GM23338 (cell line): ENCODE data around the gene NEURL3. TPM values are rescaled to one million over a fixed set of nuclear protein-coding genes. Genes with fewer than 3 reads are reported as not detected.

Experiments used
- ATAC-seq: fragments of 200-7000 bp; cut with Tn5 transposase; 3 replicates; pipeline ENCODE4 v1.9.1; 2020
- DNase-seq: peaks from one replicate; pipeline ENCODE4 v3.0.0-alpha.2; 2015; ENCODE audit warnings: low spot score
- H2AFZ ChIP-seq: fragments of 200-600 bp; sonication (generic); 2 replicates; pipeline ENCODE4 v1.8.0; 2016; ENCODE audit warnings: antibody characterized with exemption, mild to moderate bottlenecking, moderate library complexity
- H3F3A ChIP-seq: fragments of 200-600 bp; sonication (generic); replicated peaks from 2 replicates; pipeline ENCODE4 v1.8.0; 2017; ENCODE audit warnings: antibody characterized with exemption, mixed run types, low read depth
- H3K27ac ChIP-seq: fragments of 200-600 bp; sonication (generic); 2 replicates; pipeline ENCODE4 v1.6.1; 2016; ENCODE audit warnings: low read depth
- H3K27me3 ChIP-seq: fragments of 200-600 bp; sonication (generic); 2 replicates; pipeline ENCODE4 v1.8.0; 2016; ENCODE audit warnings: mild to moderate bottlenecking, mixed run types, moderate library complexity; ENCODE audit not compliant: insufficient read depth
- H3K36me3 ChIP-seq: fragments of 200-600 bp; sonication (generic); 2 replicates; pipeline ENCODE4 v1.8.0; 2016; ENCODE audit warnings: mild to moderate bottlenecking; ENCODE audit not compliant: insufficient read depth
- H3K4me1 ChIP-seq: fragments of 200-600 bp; sonication (generic); 2 replicates; pipeline ENCODE4 v1.8.0; 2016; ENCODE audit warnings: mild to moderate bottlenecking, moderate library complexity; ENCODE audit not compliant: insufficient read depth
- H3K4me2 ChIP-seq: fragments of 200-600 bp; sonication (generic); 2 replicates; pipeline ENCODE4 v1.7.1; 2017; ENCODE audit warnings: mixed run types
- H3K4me3 ChIP-seq: fragments of 200-600 bp; sonication (generic); 2 replicates; pipeline ENCODE4 v1.6.1; 2016; ENCODE audit warnings: mixed run types
- H3K79me2 ChIP-seq: fragments of 200-600 bp; sonication (generic); replicated peaks from 2 replicates; pipeline ENCODE4 v1.8.0; 2017; ENCODE audit warnings: mild to moderate bottlenecking; ENCODE audit not compliant: insufficient read depth
- H3K9me2 ChIP-seq: fragments of 200-600 bp; sonication (generic); 2 replicates; pipeline ENCODE4 v1.8.0; 2017; ENCODE audit not compliant: insufficient read depth
- H4K20me1 ChIP-seq: fragments of 200-600 bp; sonication (generic); replicated peaks from 2 replicates; pipeline ENCODE4 v1.8.0; 2017; ENCODE audit warnings: mild to moderate bottlenecking; ENCODE audit not compliant: insufficient read depth
- H3K27ac Mint-ChIP-seq: 2 replicates; pipeline ENCODE4 v1.8.0; 2020; ENCODE audit warnings: inconsistent platforms, mild to moderate bottlenecking, moderate library complexity, mixed read lengths
- H3K27me3 Mint-ChIP-seq: 3 replicates; pipeline ENCODE4 v1.8.0; 2022; ENCODE audit warnings: low read depth, mild to moderate bottlenecking, moderate library complexity, mixed read lengths, inconsistent platforms; ENCODE audit not compliant: insufficient read depth, poor library complexity
- H3K36me3 Mint-ChIP-seq: 3 replicates; pipeline ENCODE4 v1.8.0; 2021; ENCODE audit warnings: low read depth, mild to moderate bottlenecking, inconsistent platforms, moderate library complexity, mixed read lengths
- H3K4me1 Mint-ChIP-seq: 3 replicates; pipeline ENCODE4 v1.8.0; 2020; ENCODE audit warnings: mild to moderate bottlenecking, inconsistent platforms, mixed read lengths
- H3K4me3 Mint-ChIP-seq: 3 replicates; pipeline ENCODE4 v1.8.0; 2021; ENCODE audit warnings: moderate library complexity, mild to moderate bottlenecking, inconsistent platforms, mixed read lengths
- H3K9me3 Mint-ChIP-seq: 3 replicates; pipeline ENCODE4 v1.8.0; 2020; ENCODE audit warnings: moderate library complexity, mild to moderate bottlenecking, inconsistent platforms, mixed read lengths
- EZH2phosphoT487 ChIP-seq: fragments of 200-600 bp; sonication (generic); IDR thresholded peaks from one replicate; pipeline ENCODE4 v1.8.1; 2018; ENCODE audit warnings: antibody characterized with exemption; ENCODE audit not compliant: unreplicated experiment
- NANOG ChIP-seq: IDR thresholded peaks from 2 replicates; pipeline ENCODE4 v1.6.1; 2016; ENCODE audit warnings: antibody characterized with exemption, borderline replicate concordance
- POLR2AphosphoS5 ChIP-seq: IDR thresholded peaks from 2 replicates; pipeline ENCODE4 v1.6.1; 2016; ENCODE audit warnings: antibody characterized with exemption, low read depth
- STAT1 ChIP-seq: IDR thresholded peaks from one replicate; pipeline ENCODE4 v1.6.1; 2016; ENCODE audit warnings: antibody characterized with exemption; ENCODE audit not compliant: unreplicated experiment
- polyA plus RNA-seq: library from polyadenylated mRNA; unstranded; fragments of >200 nt; fragmentation: Nextera tagmentation; extraction: Ambion mirVana; gene quantifications from 2 replicates; pipeline ENCODE4 v1.2.1, GENCODE V29; 2016
- total RNA-seq: library from RNA; depleted of rRNA; stranded (reverse); fragments of >200 nt; shearing (Covaris generic); gene quantifications from 2 replicates; pipeline ENCODE4 v1.2.3, GENCODE V29; 2014
- TF ChIP-seq, protein P1 (sequence below): fragments of 250-450 bp; sonication (Bioruptor Pico); IDR thresholded peaks from 2 replicates; pipeline ENCODE4 v1.5.0; 2020; ENCODE audit warnings: mild to moderate bottlenecking, moderate library complexity

The NEURL3 gene
- total and polyA plus RNA-seq, 2 experiments from 2014 or later, result 0.21 TPM; not detected in 1

DNA sequence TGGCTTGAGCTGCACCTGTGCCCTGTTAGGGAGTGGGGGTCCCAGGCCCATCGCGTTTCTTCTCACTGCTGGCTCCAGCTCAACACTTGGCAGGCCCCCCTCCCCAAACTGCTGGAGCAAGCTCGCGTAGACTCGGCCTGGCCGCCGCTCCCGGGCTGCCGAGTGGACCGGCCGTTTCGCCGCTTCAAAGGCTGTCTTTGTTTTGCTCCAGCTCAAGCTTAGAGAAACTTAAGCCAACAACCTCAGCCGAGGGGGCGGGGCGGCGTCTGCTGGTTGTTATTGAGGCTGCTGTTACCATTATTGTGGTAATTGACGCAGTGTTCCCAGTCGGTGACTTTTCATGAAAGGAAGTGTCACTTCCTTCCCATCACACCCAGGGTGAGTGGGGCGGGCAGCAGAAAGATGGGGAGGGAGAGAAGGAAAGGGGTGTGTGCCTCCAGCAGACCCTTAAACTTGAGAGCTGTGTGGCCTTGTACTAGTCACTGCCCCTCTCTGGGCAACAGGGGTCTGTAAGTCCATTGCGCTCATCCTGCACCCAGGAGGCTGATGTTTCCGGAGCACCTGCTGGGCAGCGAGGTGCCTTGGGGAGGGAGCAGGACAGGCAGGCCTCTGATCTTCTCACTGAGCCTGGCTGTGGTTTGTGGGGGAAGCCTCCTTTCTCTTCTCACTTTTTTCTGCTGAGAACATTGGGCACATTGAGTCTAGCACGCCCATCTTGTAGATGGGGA is 33.5 kb upstream of the NEURL3 start:
- H3K27me3 ChIP-seq, result peaks cover 39% of the 10 kb centered on the region
- Mint-ChIP-seq H3K4me1 (peaks cover 26% of the 10 kb centered on the region), H3K27me3 (peaks cover 31% of the 10 kb centered on the region), H3K36me3 (peaks cover 5% of the 10 kb centered on the region; the same call in 2 of the 3 replicates), H3K27ac (peak overlapping the region; percentile 71), H3K9me3 (no peaks in the 10 kb centered on the region), H3K4me3 (peak overlapping the region; percentile 82)
- H3K27ac ChIP-seq, result no peak overlapping the region
- H3K9me2 ChIP-seq, result no peaks in the 10 kb centered on the region
- TF ChIP-seq, protein P1, sequence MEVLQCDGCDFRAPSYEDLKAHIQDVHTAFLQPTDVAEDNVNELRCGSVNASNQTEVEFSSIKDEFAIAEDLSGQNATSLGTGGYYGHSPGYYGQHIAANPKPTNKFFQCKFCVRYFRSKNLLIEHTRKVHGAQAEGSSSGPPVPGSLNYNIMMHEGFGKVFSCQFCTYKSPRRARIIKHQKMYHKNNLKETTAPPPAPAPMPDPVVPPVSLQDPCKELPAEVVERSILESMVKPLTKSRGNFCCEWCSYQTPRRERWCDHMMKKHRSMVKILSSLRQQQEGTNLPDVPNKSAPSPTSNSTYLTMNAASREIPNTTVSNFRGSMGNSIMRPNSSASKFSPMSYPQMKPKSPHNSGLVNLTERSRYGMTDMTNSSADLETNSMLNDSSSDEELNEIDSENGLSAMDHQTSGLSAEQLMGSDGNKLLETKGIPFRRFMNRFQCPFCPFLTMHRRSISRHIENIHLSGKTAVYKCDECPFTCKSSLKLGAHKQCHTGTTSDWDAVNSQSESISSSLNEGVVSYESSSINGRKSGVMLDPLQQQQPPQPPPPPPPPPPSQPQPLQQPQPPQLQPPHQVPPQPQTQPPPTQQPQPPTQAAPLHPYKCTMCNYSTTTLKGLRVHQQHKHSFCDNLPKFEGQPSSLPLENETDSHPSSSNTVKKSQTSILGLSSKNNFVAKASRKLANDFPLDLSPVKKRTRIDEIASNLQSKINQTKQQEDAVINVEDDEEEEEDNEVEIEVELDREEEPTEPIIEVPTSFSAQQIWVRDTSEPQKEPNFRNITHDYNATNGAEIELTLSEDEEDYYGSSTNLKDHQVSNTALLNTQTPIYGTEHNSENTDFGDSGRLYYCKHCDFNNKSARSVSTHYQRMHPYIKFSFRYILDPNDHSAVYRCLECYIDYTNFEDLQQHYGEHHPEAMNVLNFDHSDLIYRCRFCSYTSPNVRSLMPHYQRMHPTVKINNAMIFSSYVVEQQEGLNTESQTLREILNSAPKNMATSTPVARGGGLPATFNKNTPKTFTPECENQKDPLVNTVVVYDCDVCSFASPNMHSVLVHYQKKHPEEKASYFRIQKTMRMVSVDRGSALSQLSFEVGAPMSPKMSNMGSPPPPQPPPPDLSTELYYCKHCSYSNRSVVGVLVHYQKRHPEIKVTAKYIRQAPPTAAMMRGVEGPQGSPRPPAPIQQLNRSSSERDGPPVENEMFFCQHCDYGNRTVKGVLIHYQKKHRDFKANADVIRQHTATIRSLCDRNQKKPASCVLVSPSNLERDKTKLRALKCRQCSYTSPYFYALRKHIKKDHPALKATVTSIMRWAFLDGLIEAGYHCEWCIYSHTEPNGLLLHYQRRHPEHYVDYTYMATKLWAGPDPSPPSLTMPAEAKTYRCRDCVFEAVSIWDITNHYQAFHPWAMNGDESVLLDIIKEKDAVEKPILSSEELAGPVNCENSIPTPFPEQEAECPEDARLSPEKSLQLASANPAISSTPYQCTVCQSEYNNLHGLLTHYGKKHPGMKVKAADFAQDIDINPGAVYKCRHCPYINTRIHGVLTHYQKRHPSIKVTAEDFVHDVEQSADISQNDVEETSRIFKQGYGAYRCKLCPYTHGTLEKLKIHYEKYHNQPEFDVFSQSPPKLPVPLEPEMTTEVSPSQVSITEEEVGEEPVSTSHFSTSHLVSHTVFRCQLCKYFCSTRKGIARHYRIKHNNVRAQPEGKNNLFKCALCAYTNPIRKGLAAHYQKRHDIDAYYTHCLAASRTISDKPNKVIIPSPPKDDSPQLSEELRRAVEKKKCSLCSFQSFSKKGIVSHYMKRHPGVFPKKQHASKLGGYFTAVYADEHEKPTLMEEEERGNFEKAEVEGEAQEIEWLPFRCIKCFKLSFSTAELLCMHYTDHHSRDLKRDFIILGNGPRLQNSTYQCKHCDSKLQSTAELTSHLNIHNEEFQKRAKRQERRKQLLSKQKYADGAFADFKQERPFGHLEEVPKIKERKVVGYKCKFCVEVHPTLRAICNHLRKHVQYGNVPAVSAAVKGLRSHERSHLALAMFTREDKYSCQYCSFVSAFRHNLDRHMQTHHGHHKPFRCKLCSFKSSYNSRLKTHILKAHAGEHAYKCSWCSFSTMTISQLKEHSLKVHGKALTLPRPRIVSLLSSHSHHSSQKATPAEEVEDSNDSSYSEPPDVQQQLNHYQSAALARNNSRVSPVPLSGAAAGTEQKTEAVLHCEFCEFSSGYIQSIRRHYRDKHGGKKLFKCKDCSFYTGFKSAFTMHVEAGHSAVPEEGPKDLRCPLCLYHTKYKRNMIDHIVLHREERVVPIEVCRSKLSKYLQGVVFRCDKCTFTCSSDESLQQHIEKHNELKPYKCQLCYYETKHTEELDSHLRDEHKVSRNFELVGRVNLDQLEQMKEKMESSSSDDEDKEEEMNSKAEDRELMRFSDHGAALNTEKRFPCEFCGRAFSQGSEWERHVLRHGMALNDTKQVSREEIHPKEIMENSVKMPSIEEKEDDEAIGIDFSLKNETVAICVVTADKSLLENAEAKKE (CRISPR knock-in tag), result no peak
- TF ChIP-seq POLR2AphosphoS5 (peak; percentile 36; the same call in 1 of the 2 replicates), EZH2phosphoT487 (no peak), STAT1 (no peak), NANOG (no peak)
- ATAC-seq (peak; percentile 31), DNase-seq (peak; percentile 95)
- peak overlapping the region; percentile 93 for H3K4me2 ChIP-seq
- no peaks in the 10 kb centered on the region for H3K36me3 ChIP-seq
- H3F3A ChIP-seq, result 0 out of 2 replicates have a peak, but pooled peaks cover 3% of the 10 kb centered on the region
- H2AFZ ChIP-seq, result 0 out of 2 replicates have a peak overlapping the region, but pooled peaks have one; percentile 5
- H3K79me2 ChIP-seq, result 0 out of 2 replicates have a peak, but pooled peaks cover 7% of the 10 kb centered on the region
- peaks cover 5% of the 10 kb centered on the region; the same call in 1 of the 2 replicates for H4K20me1 ChIP-seq
- H3K4me1 ChIP-seq, result peaks cover 21% of the 10 kb centered on the region
- peak overlapping the region; percentile 77 for H3K4me3 ChIP-seq
